Hepatocyte (in vitro differentiated cells): ENCODE measurements around the gene CCDC148.

ENCODE experiments used
- CTCF ChIP-seq: fragments of 200-600 bp; sonication (generic); IDR thresholded peaks from 2 replicates; pipeline ENCODE4 v1.5.1; 2016; ENCODE audit warnings: antibody characterized with exemption, mild to moderate bottlenecking; ENCODE audit not compliant: poor library complexity
- EZH2 ChIP-seq: fragments of 200-600 bp; sonication (generic); IDR thresholded peaks from 2 replicates; pipeline ENCODE4 v1.6.1; 2016; ENCODE audit warnings: antibody characterized with exemption, mild to moderate bottlenecking, borderline replicate concordance

GRCh38 chr2:158202161-158202815, 254.3 kb downstream of the CCDC148 start:
- TF ChIP-seq EZH2: no peak
- no peak for TF ChIP-seq CTCF
